A549 treated with DMSO at 1 μM for 4 hours (cell line): Measurements from ENCODE around the gene ZNF860. TPM values are rescaled to one million over a fixed set of nuclear protein-coding genes. Genes with fewer than 3 reads are reported as not detected.

Experiments used
- total RNA-seq: library from RNA; stranded (reverse); fragments of 200-300 nt; extraction: Qiagen RNA extraction; gene quantifications from 5 replicates; pipeline ENCODE4 v1.2.3, GENCODE V29; 2022; ENCODE audit warnings: low read depth

Gene ZNF860
- total RNA-seq: 0.97 to 1.5 TPM (median 1.1 TPM) in 5 replicates

GRCh38 chr3:31981206-31982181 lies at the start of gene ZNF860, which contains the start of gene OSBPL10:
Gene ZNF860, plus strand, starts transcription at chr3:31981750. Its CDS starts 7,330 bp downstream, at chr3:31989080.
Gene OSBPL10, minus strand, starts transcription at chr3:31981262. Its CDS starts 83 bp downstream, at chr3:31981179.

Other genes with a start within 250 kb of the ZNF860 start
- 11.4 to 18.3 TPM (median 15.9 TPM) in 5 replicates for gene OSBPL10, start 488 bp upstream of the ZNF860 start, total RNA-seq
- 17.0 to 20.5 TPM (median 20.2 TPM) in 5 replicates for gene GPD1L, start 124.9 kb downstream of the ZNF860 start, total RNA-seq